ENCODE results near the gene ITGB2. TPM values are rescaled to one million over a fixed set of nuclear protein-coding genes. Genes with fewer than 3 reads are reported as not detected.

ITGB2 gene
- total RNA-seq, 1 donor from 2014 or later, result 6.9 TPM

- TF ChIP-seq CTCF (IDR thresholded peaks at IDR 0.05; ENCODE audit: insufficient read depth, low read length, poor library complexity, severe bottlenecking), result no peak
- DNase-seq (ENCODE audit: low read depth), result no peak
- Histone ChIP-seq H3K4me3 (ENCODE audit: low read depth, low read length) (no peak overlapping the region), H3K27me3 (ENCODE audit: control insufficient read depth, insufficient read depth, low read length) (peaks cover 45% of the 10 kb centered on the region), H3K36me3 (ENCODE audit: control insufficient read depth, insufficient read depth, low read length) (no peaks in the 10 kb centered on the region)
Measured at GRCh38 chr21:44934276-44934675, 13.6 kb upstream of the ITGB2 start.

- Histone ChIP-seq H3K27me3 (ENCODE audit: control insufficient read depth, insufficient read depth, low read length) (peaks cover 45% of the 10 kb centered on the region), H3K36me3 (ENCODE audit: control insufficient read depth, insufficient read depth, low read length) (no peaks in the 10 kb centered on the region), H3K4me3 (ENCODE audit: low read depth, low read length) (no peak overlapping the region)
- no peak for DNase-seq (ENCODE audit: low read depth)
- TF ChIP-seq CTCF (IDR thresholded peaks at IDR 0.05; ENCODE audit: insufficient read depth, low read length, poor library complexity, severe bottlenecking), result no peak
Measured at GRCh38 chr21:44933918-44934260, 13.2 kb upstream of the ITGB2 start.

- DNase-seq (ENCODE audit: low read depth), result no peak
- Histone ChIP-seq H3K4me3 (ENCODE audit: low read depth, low read length) (no peak overlapping the region), H3K36me3 (ENCODE audit: control insufficient read depth, insufficient read depth, low read length) (no peaks in the 10 kb centered on the region), H3K27me3 (ENCODE audit: control insufficient read depth, insufficient read depth, low read length) (peaks cover 45% of the 10 kb centered on the region)
- TF ChIP-seq CTCF (IDR thresholded peaks at IDR 0.05; ENCODE audit: insufficient read depth, low read length, poor library complexity, severe bottlenecking), result no peak
Measured at GRCh38 chr21:44933199-44933917, 12.7 kb upstream of the ITGB2 start.

GRCh38 chr21:44932408-44933181 lies 11.9 kb upstream of the ITGB2 start:
- no peaks in the 10 kb centered on the region for H3K36me3 ChIP-seq (ENCODE audit: control insufficient read depth, insufficient read depth, low read length)
- peaks cover 45% of the 10 kb centered on the region for H3K27me3 ChIP-seq (ENCODE audit: control insufficient read depth, insufficient read depth, low read length)
- H3K4me3 ChIP-seq (ENCODE audit: low read depth, low read length), result peak overlapping the region; percentile 20
- peak; percentile 33 for TF ChIP-seq CTCF (IDR thresholded peaks at IDR 0.05; ENCODE audit: insufficient read depth, low read length, poor library complexity, severe bottlenecking)
- DNase-seq (ENCODE audit: low read depth), result no peak

GRCh38 chr21:44931501-44932407 lies 11.1 kb upstream of the ITGB2 start:
- peak overlapping the region; percentile 20 for H3K4me3 ChIP-seq (ENCODE audit: low read depth, low read length)
- TF ChIP-seq CTCF (IDR thresholded peaks at IDR 0.05; ENCODE audit: insufficient read depth, low read length, poor library complexity, severe bottlenecking), result no peak
- no peaks in the 10 kb centered on the region for H3K36me3 ChIP-seq (ENCODE audit: control insufficient read depth, insufficient read depth, low read length)
- no peak for DNase-seq (ENCODE audit: low read depth)
- H3K27me3 ChIP-seq (ENCODE audit: control insufficient read depth, insufficient read depth, low read length), result peaks cover 45% of the 10 kb centered on the region

All from kidney epithelial cell (primary cell).